Endothelial cell of umbilical vein (primary cell): ENCODE results near the gene KAT6B. TPM values are rescaled to one million over a fixed set of nuclear protein-coding genes. Genes with fewer than 3 reads are reported as not detected.

ENCODE experiments used
- BruUV-seq: library from RNA; stranded (reverse); fragments of 400-500 nt; replicated peaks from 2 replicates; lab custom pipeline; 2021; lab: Mats Ljungman, UMichigan
- CTCF ChIA-PET: fragments of 300-600, 350-600 bp; sonication (Branson Sonifier 250); formaldehyde crosslinking; loops from one replicate; lab custom pipeline; 2021; ENCODE audit warnings: antibody characterized with exemption, inconsistent platforms; lab: Charles Lee
- POLR2A ChIA-PET: fragments of 300-600, 350-600 bp; sonication (Branson Sonifier 250); formaldehyde crosslinking; loops from one replicate; lab custom pipeline; 2021; ENCODE audit warnings: antibody characterized with exemption, inconsistent platforms; lab: Charles Lee
- DNase-seq: peaks from one replicate; pipeline ENCODE4 v3.0.0-alpha.2; 2011; ENCODE audit warnings: low read depth, low spot score
- FAIRE-seq: peaks from 2 replicates; lab custom pipeline; 2011; peaks lifted over from hg19 to GRCh38; lab: Jason Lieb, UNC
- H2AFZ ChIP-seq: 2 replicates; pipeline ENCODE4 v1.6.0; 2012; ENCODE audit warnings: low read depth, low read length, control low read depth, inconsistent platforms
- H3K27ac ChIP-seq: 2 replicates; pipeline ENCODE4 v1.5.1; 2011; ENCODE audit warnings: low read depth, mild to moderate bottlenecking, control low read depth, low read length, moderate library complexity; ENCODE audit not compliant: insufficient read depth
- H3K27me3 ChIP-seq, 2 experiments: 2 replicates each; pipeline versions ENCODE4 v1.6.0 to v1.6.1; 2011; ENCODE audit warnings: low read length in 2 of 2, mixed read lengths in 1 of 2; ENCODE audit not compliant: control insufficient read depth in 2 of 2, insufficient read depth in 2 of 2
- H3K36me3 ChIP-seq, 2 experiments: 2 replicates in 1 of 2; 3 replicates in 1 of 2; pipeline ENCODE4 v1.5.1; 2011; ENCODE audit warnings: low read length in 2 of 2, mild to moderate bottlenecking in 1 of 2, moderate library complexity in 1 of 2; ENCODE audit not compliant: control insufficient read depth in 2 of 2, insufficient read depth in 2 of 2; ENCODE audit errors: extremely low read depth in 1 of 2
- H3K4me1 ChIP-seq: 3 replicates; pipeline ENCODE4 v1.5.1; 2011; ENCODE audit warnings: mild to moderate bottlenecking, low read length; ENCODE audit not compliant: control insufficient read depth, insufficient read depth; ENCODE audit errors: extremely low read depth
- H3K4me2 ChIP-seq: 2 replicates; pipeline ENCODE4 v1.6.1; 2011; ENCODE audit warnings: low read length, control low read depth, mixed read lengths; ENCODE audit not compliant: insufficient read depth
- H3K4me3 ChIP-seq, 3 experiments: fragments of 200-600 bp in 1 of 3; sonication (generic), shearing (Covaris generic) in 1 of 3; replicated peaks in 1 of 3; 2 replicates each; pipeline ENCODE4 v1.5.1; 2011 to 2016; ENCODE audit warnings: control low read depth in 3 of 3, low read length in 3 of 3, mild to moderate bottlenecking in 2 of 3, inconsistent platforms in 1 of 3, low read depth in 1 of 3, moderate library complexity in 1 of 3; ENCODE audit not compliant: insufficient read depth in 1 of 3
- H3K79me2 ChIP-seq: 2 replicates; pipeline ENCODE4 v1.6.0; 2012; ENCODE audit warnings: low read length, inconsistent platforms; ENCODE audit not compliant: control insufficient read depth, insufficient read depth
- H3K9ac ChIP-seq: replicated peaks from 2 replicates; pipeline ENCODE3; 2011; ENCODE audit warnings: low read length, control low read depth; ENCODE audit not compliant: insufficient read depth; ENCODE audit errors: extremely low read depth
- H3K9me1 ChIP-seq: replicated peaks from 3 replicates; pipeline ENCODE4 v1.6.0; 2011; ENCODE audit warnings: mild to moderate bottlenecking, low read length; ENCODE audit not compliant: control insufficient read depth, insufficient read depth; ENCODE audit errors: extremely low read depth
- H3K9me3 ChIP-seq: replicated peaks from 2 replicates; pipeline ENCODE4 v1.5.1; 2012; ENCODE audit warnings: low read length, inconsistent platforms; ENCODE audit not compliant: control insufficient read depth, insufficient read depth
- H4K20me1 ChIP-seq: replicated peaks from 2 replicates; pipeline ENCODE3; 2011; ENCODE audit warnings: mild to moderate bottlenecking, low read length; ENCODE audit not compliant: control insufficient read depth, insufficient read depth; ENCODE audit errors: extremely low read depth
- EZH2 ChIP-seq: IDR thresholded peaks from 2 replicates; pipeline ENCODE4 v1.6.1; 2012; ENCODE audit warnings: borderline replicate concordance, low read depth, mild to moderate bottlenecking, moderate library complexity, low read length, inconsistent platforms; ENCODE audit not compliant: severe bottlenecking
- FOS ChIP-seq: IDR thresholded peaks from 2 replicates; pipeline ENCODE4 v1.6.1; 2011; ENCODE audit warnings: mild to moderate bottlenecking, low read length, moderate library complexity, borderline replicate concordance; ENCODE audit not compliant: insufficient read depth
- GATA2 ChIP-seq: IDR thresholded peaks from 2 replicates; pipeline ENCODE4 v1.7.0; 2011; ENCODE audit warnings: low read depth, mild to moderate bottlenecking, moderate library complexity, mixed read lengths, low read length; ENCODE audit not compliant: insufficient read length, insufficient read depth
- JUN ChIP-seq: IDR thresholded peaks from 2 replicates; pipeline ENCODE4 v1.6.1; 2011; ENCODE audit warnings: borderline replicate concordance, low read depth; ENCODE audit not compliant: insufficient read length, insufficient read depth
- POLR2A ChIP-seq: IDR thresholded peaks from 2 replicates; pipeline ENCODE4 v1.6.1; 2012; ENCODE audit warnings: low read depth, mild to moderate bottlenecking, control low read depth, low read length
- POLR2AphosphoS5 ChIP-seq: IDR thresholded peaks from 2 replicates; pipeline ENCODE4 v1.6.1; 2012; ENCODE audit warnings: low read depth, mild to moderate bottlenecking, control low read depth, low read length, moderate library complexity; ENCODE audit not compliant: insufficient read depth
- dilution Hi-C: fragments of 300-500 bp; cut with MboI; formaldehyde crosslinking; loops from one replicate; pipeline ENCODE4 v1.15.0; 2019; ENCODE audit warnings: low sequenced_read_pairs; ENCODE audit not compliant: extremely low pct_ligation_motif_present
- intact Hi-C: fragments of 100-400 bp; cut with micrococcal nuclease; formaldehyde crosslinking; loops from one replicate; pipeline ENCODE4 v1.10.0; 2022
- polyA plus RNA-seq, 4 experiments: library from polyadenylated mRNA; depleted of rRNA in 3 of 4; stranded (reverse) in 3 of 4; unstranded in 1 of 4; fragments of >200 nt; gene quantifications; 2 replicates each; pipeline versions ENCODE4 v1.2.1 to v1.2.3, GENCODE V29; 2011 to 2012; ENCODE audit warnings: missing spikeins in 1 of 4
- total RNA-seq: library from RNA; stranded (reverse); gene quantifications from 2 replicates; pipeline ENCODE4 v1.2.3, GENCODE V29; 2021
- TF ChIP-seq, protein P1 (sequence below), 2 donors: IDR thresholded peaks; 1 replicate in 1 of 2; 2 replicates in 1 of 2; pipeline ENCODE4 v1.5.1; 2011; ENCODE audit warnings: low read length in 2 of 2, mild to moderate bottlenecking in 2 of 2, moderate library complexity in 2 of 2, control low read depth in 1 of 2, inconsistent platforms in 1 of 2, low read depth in 1 of 2; ENCODE audit not compliant: insufficient read depth in 1 of 2; ENCODE audit errors: extremely low read depth in 1 of 2
- TF ChIP-seq, protein P2 (sequence below): IDR thresholded peaks from 2 replicates; pipeline ENCODE4 v1.6.1; 2011; ENCODE audit not compliant: insufficient read depth, insufficient read length

Gene KAT6B
- total and polyA plus RNA-seq, 2 donors (not counting 3 experiments of a cell fraction or from before 2014, with no cell fraction given), result 4.5 to 17.0 TPM

DNA sequence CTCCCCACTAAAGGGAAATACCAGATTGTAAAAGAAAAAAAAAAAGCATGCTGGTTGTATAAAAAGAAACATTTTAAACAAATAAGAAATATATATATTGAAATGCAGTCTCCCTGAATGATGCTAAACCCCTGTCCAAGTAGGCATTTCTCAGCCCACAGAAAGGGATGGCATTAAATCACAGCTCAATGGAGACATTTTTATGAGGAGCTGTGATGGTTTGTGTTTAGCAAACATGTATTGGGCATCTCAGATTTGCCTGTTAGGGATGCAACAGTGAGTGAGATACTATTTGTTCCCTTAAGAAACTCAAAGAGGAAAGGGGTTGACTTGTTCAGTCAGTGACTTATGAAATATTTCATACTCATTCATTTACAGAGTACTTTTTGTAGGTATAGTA lies 51.5 kb downstream of the KAT6B start:
- no peaks in the 10 kb centered on the region for H3K4me1 ChIP-seq
- no peaks in the 10 kb centered on the region for H3K27me3 ChIP-seq
- dilution Hi-C loops (no loop called here), intact Hi-C loops (no loop called here)
- H3K9me1 ChIP-seq, result no peaks in the 10 kb centered on the region
- H3K79me2 ChIP-seq, result no peaks in the 10 kb centered on the region
- no peak overlapping the region for H3K4me3 ChIP-seq
- no peak overlapping the region for H3K4me2 ChIP-seq
- no peaks in the 10 kb centered on the region for H4K20me1 ChIP-seq
- no peak overlapping the region for H2AFZ ChIP-seq
- H3K9ac ChIP-seq, result no peak overlapping the region
- TF ChIP-seq, protein P1, sequence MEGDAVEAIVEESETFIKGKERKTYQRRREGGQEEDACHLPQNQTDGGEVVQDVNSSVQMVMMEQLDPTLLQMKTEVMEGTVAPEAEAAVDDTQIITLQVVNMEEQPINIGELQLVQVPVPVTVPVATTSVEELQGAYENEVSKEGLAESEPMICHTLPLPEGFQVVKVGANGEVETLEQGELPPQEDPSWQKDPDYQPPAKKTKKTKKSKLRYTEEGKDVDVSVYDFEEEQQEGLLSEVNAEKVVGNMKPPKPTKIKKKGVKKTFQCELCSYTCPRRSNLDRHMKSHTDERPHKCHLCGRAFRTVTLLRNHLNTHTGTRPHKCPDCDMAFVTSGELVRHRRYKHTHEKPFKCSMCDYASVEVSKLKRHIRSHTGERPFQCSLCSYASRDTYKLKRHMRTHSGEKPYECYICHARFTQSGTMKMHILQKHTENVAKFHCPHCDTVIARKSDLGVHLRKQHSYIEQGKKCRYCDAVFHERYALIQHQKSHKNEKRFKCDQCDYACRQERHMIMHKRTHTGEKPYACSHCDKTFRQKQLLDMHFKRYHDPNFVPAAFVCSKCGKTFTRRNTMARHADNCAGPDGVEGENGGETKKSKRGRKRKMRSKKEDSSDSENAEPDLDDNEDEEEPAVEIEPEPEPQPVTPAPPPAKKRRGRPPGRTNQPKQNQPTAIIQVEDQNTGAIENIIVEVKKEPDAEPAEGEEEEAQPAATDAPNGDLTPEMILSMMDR (IDR thresholded peaks at IDR 0.05; ENCODE audit: extremely low read depth in 1 of 2, insufficient read depth in 1 of 2, low read depth in 1 of 2, low read length in 2 of 2), result no peak
- TF ChIP-seq POLR2A (no peak), EZH2 (no peak), FOS (no peak), GATA2 (no peak), JUN (no peak), POLR2AphosphoS5 (no peak)
- TF ChIP-seq, protein P2, sequence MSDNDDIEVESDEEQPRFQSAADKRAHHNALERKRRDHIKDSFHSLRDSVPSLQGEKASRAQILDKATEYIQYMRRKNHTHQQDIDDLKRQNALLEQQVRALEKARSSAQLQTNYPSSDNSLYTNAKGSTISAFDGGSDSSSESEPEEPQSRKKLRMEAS, result no peak
- DNase-seq (no peak), FAIRE-seq (no peak)
- H3K9me3 ChIP-seq, result no peaks in the 10 kb centered on the region
- CTCF ChIA-PET, result no interaction called here
- H3K36me3 ChIP-seq, result no peaks in the 10 kb centered on the region
- POLR2A ChIA-PET, result no interaction called here
- H3K27ac ChIP-seq, result no peak overlapping the region
- no TSS peak for BruUV-seq
